HEK293T (cell line): Measurements from ENCODE around the gene MPPED1.

ENCODE experiments used
- ARNT ChIP-seq: fragments of 450-650 bp; IDR thresholded peaks from 2 replicates; pipeline ENCODE4 v1.6.1; 2017; ENCODE audit warnings: mild to moderate bottlenecking
- BHLHE40 ChIP-seq: fragments of 450-650 bp; IDR thresholded peaks from 2 replicates; pipeline ENCODE4 v1.6.1; 2016; ENCODE audit warnings: mild to moderate bottlenecking, moderate library complexity, borderline replicate concordance
- CTBP1 ChIP-seq: fragments of 450-650 bp; IDR thresholded peaks from 2 replicates; pipeline ENCODE4 v1.6.1; 2016; ENCODE audit warnings: borderline replicate concordance
- FOXM1 ChIP-seq: fragments of 450-650 bp; IDR thresholded peaks from 2 replicates; pipeline ENCODE4 v1.6.1; 2017; ENCODE audit warnings: mild to moderate bottlenecking, borderline replicate concordance
- NFRKB ChIP-seq: fragments of 450-650 bp; IDR thresholded peaks from 2 replicates; pipeline ENCODE4 v1.6.1; 2016; ENCODE audit warnings: mild to moderate bottlenecking, moderate library complexity
- SP1 ChIP-seq: fragments of 450-650 bp; IDR thresholded peaks from 2 replicates; pipeline ENCODE4 v1.6.1; 2017
- SUZ12 ChIP-seq: fragments of 450-650 bp; IDR thresholded peaks from 2 replicates; pipeline ENCODE4 v1.6.1; 2016; ENCODE audit warnings: mild to moderate bottlenecking
- TARDBP ChIP-seq: fragments of 450-650 bp; IDR thresholded peaks from 2 replicates; pipeline ENCODE4 v1.6.1; 2016
- TF ChIP-seq, protein P1 (sequence below): fragments of 450-650 bp; IDR thresholded peaks from 2 replicates; pipeline ENCODE4 v1.6.1; 2016

DNA sequence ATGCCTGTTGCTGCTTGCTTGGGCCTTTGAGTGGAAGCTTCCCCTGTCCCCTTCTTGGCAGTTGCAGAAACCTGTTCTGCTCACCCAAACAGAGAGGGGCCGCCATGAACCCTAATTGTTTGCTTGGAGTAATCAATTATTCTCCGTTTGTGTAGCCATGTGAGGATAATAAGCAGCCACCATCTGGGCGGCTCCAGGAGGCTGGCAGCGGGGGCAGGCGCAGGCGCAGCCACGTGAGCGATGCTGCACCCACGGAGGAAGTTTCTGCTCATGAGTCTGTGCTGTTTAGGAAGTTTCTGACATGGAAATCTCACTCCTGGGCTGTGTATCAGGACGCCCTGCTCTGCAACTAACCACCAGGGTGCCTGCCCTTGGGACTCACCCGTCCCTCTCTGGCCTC, 90.1 kb downstream of the MPPED1 start:
- TF ChIP-seq ARNT (no peak), BHLHE40 (no peak), NFRKB (no peak), SP1 (no peak), TARDBP (no peak), SUZ12 (no peak), FOXM1 (no peak), CTBP1 (no peak)
- TF ChIP-seq, protein P1, sequence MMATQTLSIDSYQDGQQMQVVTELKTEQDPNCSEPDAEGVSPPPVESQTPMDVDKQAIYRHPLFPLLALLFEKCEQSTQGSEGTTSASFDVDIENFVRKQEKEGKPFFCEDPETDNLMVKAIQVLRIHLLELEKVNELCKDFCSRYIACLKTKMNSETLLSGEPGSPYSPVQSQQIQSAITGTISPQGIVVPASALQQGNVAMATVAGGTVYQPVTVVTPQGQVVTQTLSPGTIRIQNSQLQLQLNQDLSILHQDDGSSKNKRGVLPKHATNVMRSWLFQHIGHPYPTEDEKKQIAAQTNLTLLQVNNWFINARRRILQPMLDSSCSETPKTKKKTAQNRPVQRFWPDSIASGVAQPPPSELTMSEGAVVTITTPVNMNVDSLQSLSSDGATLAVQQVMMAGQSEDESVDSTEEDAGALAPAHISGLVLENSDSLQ, result no peak
